Breast epithelium (tissue), 3 donors: Measurements from ENCODE around the gene FAM168A.

Source experiments
- CTCF ChIP-seq, 3 donors: fragments of 450-650 bp; IDR thresholded peaks; one replicate each; pipeline ENCODE4 v1.5.1; 2016 to 2017; ENCODE audit warnings: antibody characterized with exemption in 3 of 3, mild to moderate bottlenecking in 3 of 3, moderate library complexity in 3 of 3
- POLR2A ChIP-seq: fragments of 450-650 bp; IDR thresholded peaks from one replicate; pipeline ENCODE4 v1.6.1; 2016; ENCODE audit warnings: antibody characterized with exemption, mild to moderate bottlenecking, moderate library complexity
- POLR2AphosphoS5 ChIP-seq, 3 donors: sonication (generic); formaldehyde crosslinking; IDR thresholded peaks; one replicate each; pipeline ENCODE4 v1.6.1; 2017; ENCODE audit warnings: antibody characterized with exemption in 3 of 3

GRCh38 chr11:73468590-73469161 is 129.2 kb downstream of the FAM168A start:
- TF ChIP-seq CTCF (IDR thresholded peaks at IDR 0.05), result no peak
- TF ChIP-seq POLR2A, result no peak
- TF ChIP-seq POLR2AphosphoS5 (IDR thresholded peaks at IDR 0.05), result no peak
